GM12878 (cell line): ENCODE data around the gene TBC1D5.

Experiments
- CEBPB ChIP-seq, 2 experiments: fragments of 150-350 bp in 1 of 2; IDR thresholded peaks; 2 replicates each; pipeline ENCODE4 v1.6.1; 2012 to 2014; ENCODE audit warnings: low read depth in 2 of 2, low read length in 2 of 2, borderline replicate concordance in 1 of 2, inconsistent platforms in 1 of 2
- CTCF ChIP-seq, 3 experiments: IDR thresholded peaks in 2 of 3; conservative IDR thresholded peaks in 1 of 3; 2 replicates each; pipeline ENCODE4 v1.5.1; 2011; ENCODE audit warnings: low read depth in 3 of 3, low read length in 3 of 3, mild to moderate bottlenecking in 3 of 3, control low read depth in 2 of 3, moderate library complexity in 2 of 3, inconsistent platforms in 1 of 3, mixed read lengths in 1 of 3; ENCODE audit not compliant: control insufficient read depth in 2 of 3, insufficient read depth in 1 of 3; ENCODE audit errors: extremely low read depth in 1 of 3
- CUX1 ChIP-seq: IDR thresholded peaks from 2 replicates; pipeline ENCODE4 v1.6.1; 2012; ENCODE audit warnings: improper control_type of control experiment, low read depth, low read length; ENCODE audit not compliant: insufficient replicate concordance
- E2F4 ChIP-seq: IDR thresholded peaks from 2 replicates; pipeline ENCODE4 v1.6.1; 2012; ENCODE audit warnings: low read depth, low read length, improper control_type of control experiment
- ESRRA ChIP-seq: IDR thresholded peaks from 2 replicates; pipeline ENCODE4 v1.6.1; 2012; ENCODE audit warnings: mild to moderate bottlenecking, low read length, improper control_type of control experiment
- POLR2A ChIP-seq: IDR thresholded peaks from 2 replicates; pipeline ENCODE4 v1.6.1; 2011; ENCODE audit warnings: low read depth, mild to moderate bottlenecking, low read length
- RCOR1 ChIP-seq: conservative IDR thresholded peaks from 2 replicates; pipeline ENCODE4 v1.6.1; 2012; ENCODE audit warnings: low read depth, low read length, improper control_type of control experiment
- SIN3A ChIP-seq: IDR thresholded peaks from 2 replicates; pipeline ENCODE4 v1.6.1; 2012; ENCODE audit warnings: low read depth, low read length, improper control_type of control experiment

- TF ChIP-seq SIN3A (no peak), CTCF (IDR thresholded peaks at IDR 0.05 in 2 of 3, conservative IDR thresholded peaks at IDR 0.05 in 1 of 3; ENCODE audit: control insufficient read depth in 2 of 3, extremely low read depth in 1 of 3, insufficient read depth in 1 of 3, low read depth in 3 of 3, low read length in 3 of 3) (no peak), ESRRA (no peak), CUX1 (no peak), POLR2A (no peak), RCOR1 (no peak), CEBPB (IDR thresholded peaks at IDR 0.05; ENCODE audit: borderline replicate concordance in 1 of 2, low read depth in 2 of 2, low read length in 2 of 2) (no peak), E2F4 (no peak)
Measured at GRCh38 chr3:17137321-17137826, 605.1 kb downstream of the TBC1D5 start.
